Activated T-helper 1 cell treated with Interleukin-2 at 50 U/mL for 16 hours (primary cell): ENCODE measurements around the gene CACYBP.

Experiments
- DNase-seq: peaks from one replicate; pipeline ENCODE4 v3.0.0-alpha.2; 2020; ENCODE audit warnings: low read depth

Gene CACYBP

GRCh38 chr1:174999936-175000696 is at the start of gene CACYBP:
Gene CACYBP, plus strand, starts transcription at chr1:174999947. Its CDS starts 234 bp downstream, at chr1:175000181.
- no peak for DNase-seq

GRCh38 chr1:174953285-174954072 is 46.3 kb upstream of the CACYBP start:
- no peak for DNase-seq

- DNase-seq = no peak
Observed at GRCh38 chr1:174954073-174954460, 45.7 kb upstream of the CACYBP start.

GRCh38 chr1:174954671-174955669 is 44.8 kb upstream of the CACYBP start:
- no peak for DNase-seq

GRCh38 chr1:174956086-174956485 is 43.7 kb upstream of the CACYBP start:
- no peak for DNase-seq

GRCh38 chr1:174956976-174957375 is 42.8 kb upstream of the CACYBP start:
- no peak for DNase-seq

- DNase-seq = no peak
Observed at GRCh38 chr1:174957829-174958228, 41.9 kb upstream of the CACYBP start.

GRCh38 chr1:174958396-174958795 is 41.4 kb upstream of the CACYBP start:
- no peak for DNase-seq

- no peak for DNase-seq
Observed at GRCh38 chr1:174960362-174960761, 39.4 kb upstream of the CACYBP start.

GRCh38 chr1:174963529-174964125 is 36.1 kb upstream of the CACYBP start:
- no peak for DNase-seq

GRCh38 chr1:174964261-174964971 is 35.3 kb upstream of the CACYBP start:
- DNase-seq = no peak

GRCh38 chr1:174964972-174965361 is 34.8 kb upstream of the CACYBP start:
- no peak for DNase-seq

- no peak for DNase-seq
Observed at GRCh38 chr1:174965362-174966007, 34.3 kb upstream of the CACYBP start.

- no peak for DNase-seq
Observed at GRCh38 chr1:174966008-174966572, 33.7 kb upstream of the CACYBP start.

- DNase-seq = no peak
Observed at GRCh38 chr1:174967845-174968705, 31.7 kb upstream of the CACYBP start.

GRCh38 chr1:174968750-174969244 is 30.9 kb upstream of the CACYBP start:
- no peak for DNase-seq

GRCh38 chr1:174969977-174970376 is 29.8 kb upstream of the CACYBP start:
- DNase-seq = no peak

GRCh38 chr1:174971466-174971865 is 28.3 kb upstream of the CACYBP start:
- no peak for DNase-seq

GRCh38 chr1:174971902-174972301 is 27.8 kb upstream of the CACYBP start:
- DNase-seq = no peak
